ENCODE results near the gene CRAMP1. TPM values are rescaled to one million over a fixed set of nuclear protein-coding genes. Genes with fewer than 3 reads are reported as not detected.

CRAMP1 gene
- polyA plus RNA-seq, 2 of the 4 experiments (the other 2 are of a cell fraction) = 6.5 to 9.1 TPM

- no peak overlapping the region for H3K27ac ChIP-seq
- no peak overlapping the region for H3K4me3 ChIP-seq
- WGBS (ENCODE audit: missing lambda C conversion rate) = 95% methylated on average over 13 of the region's 13 CpGs
- ChIA-PET POLR2A (interaction anchor here (0.5 kb wide), 1 partner anchor 141 kb away, joined by 3 read pairs; no protein-coding TSS in a partner anchor), CTCF (interaction anchor here (1.0 to 1.3 kb wide), 2 partner anchors 8 to 23 kb away, joined by 3 to 4 read pairs; no protein-coding TSS in a partner anchor)
- ATAC-seq = no peak
- H3K4me1 ChIP-seq = no peaks in the 10 kb centered on the region
- DNase-seq (ENCODE audit: low read depth in 1 of 2, low spot score in 1 of 2) = no peak
- H3K4me2 ChIP-seq = no peak overlapping the region
- TF ChIP-seq BCL3 (IDR thresholded peaks at IDR 0.05) = no peak
- TF ChIP-seq MAFK (IDR thresholded peaks at IDR 0.05; ENCODE audit: partially characterized antibody) = no peak
- TF ChIP-seq ZNF302 (CRISPR knock-in tag; IDR thresholded peaks at IDR 0.05) = no peak
- TF ChIP-seq EHF (CRISPR knock-in tag; IDR thresholded peaks at IDR 0.05) = no peak
- no peak for TF ChIP-seq TP53 (CRISPR knock-in tag; IDR thresholded peaks at IDR 0.05)
- TF ChIP-seq HOXB13 (CRISPR knock-in tag; IDR thresholded peaks at IDR 0.05; ENCODE audit: low read depth) = no peak
- TF ChIP-seq CHD4 (IDR thresholded peaks at IDR 0.05; ENCODE audit: borderline replicate concordance) = no peak
- FAIRE-seq = no peak
- H3K9me3 ChIP-seq = no peaks in the 10 kb centered on the region
Observed at GRCh38 chr16:1657841-1658240, 45.7 kb downstream of the CRAMP1 start.

- DNase-seq (ENCODE audit: low read depth in 1 of 2, low spot score in 1 of 2) = no peak
- ATAC-seq = peak in 1 of 2 experiments; percentile 17; a peak in 2 of 6 replicates
- TF ChIP-seq BHLHE40 (IDR thresholded peaks at IDR 0.05; ENCODE audit: low read depth, low read length) = no peak
- TF ChIP-seq HOXB13 (CRISPR knock-in tag; IDR thresholded peaks at IDR 0.05; ENCODE audit: low read depth) = no peak
- no peak for TF ChIP-seq REST (IDR thresholded peaks at IDR 0.05)
- TF ChIP-seq CHD2 (IDR thresholded peaks at IDR 0.05; ENCODE audit: low read length, partially characterized antibody) = no peak
- TF ChIP-seq HES2 (IDR thresholded peaks at IDR 0.05) = no peak
- TF ChIP-seq SMC3 (IDR thresholded peaks at IDR 0.05) = no peak
- no peak for TF ChIP-seq HDAC2 (IDR thresholded peaks at IDR 0.05)
- no peak for TF ChIP-seq BCL3 (IDR thresholded peaks at IDR 0.05)
- no peak for TF ChIP-seq KDM5A (IDR thresholded peaks at IDR 0.05)
- TF ChIP-seq TFCP2L1 (CRISPR knock-in tag; IDR thresholded peaks at IDR 0.05) = no peak
- TF ChIP-seq CHD4 (IDR thresholded peaks at IDR 0.05; ENCODE audit: borderline replicate concordance) = no peak
- TF ChIP-seq ZC3H11A (IDR thresholded peaks at IDR 0.05) = no peak
- TF ChIP-seq ELK1 (IDR thresholded peaks at IDR 0.05; ENCODE audit: low read depth, low read length) = no peak
- TF ChIP-seq HOXB5 (CRISPR knock-in tag; IDR thresholded peaks at IDR 0.05) = no peak
- TF ChIP-seq SREBF2 (IDR thresholded peaks at IDR 0.05) = no peak
- no peak for TF ChIP-seq HOXA7 (CRISPR knock-in tag; IDR thresholded peaks at IDR 0.05)
- no peak overlapping the region for H3K4me3 ChIP-seq
- no peaks in the 10 kb centered on the region for H3K9me3 ChIP-seq
- 96% methylated on average over 5 of the region's 5 CpGs for WGBS (ENCODE audit: missing lambda C conversion rate)
- no peak overlapping the region for H3K27ac ChIP-seq
- ChIA-PET POLR2A (interaction anchor here (1.3 kb wide), 1 partner anchor 48 kb away, joined by 3 read pairs; the partner anchor contains the start of gene IFT140), CTCF (interaction anchor here (0.9 to 1.7 kb wide), 3 partner anchors 9 to 32 kb away, joined by 3 to 4 read pairs (median 4); no protein-coding TSS in a partner anchor)
- no peak for FAIRE-seq
- H3K4me2 ChIP-seq = no peak overlapping the region
- H3K4me1 ChIP-seq = no peaks in the 10 kb centered on the region
Observed at GRCh38 chr16:1659031-1659430, 46.9 kb downstream of the CRAMP1 start.
